ENCODE measurements around the gene TMEM266.

DNA sequence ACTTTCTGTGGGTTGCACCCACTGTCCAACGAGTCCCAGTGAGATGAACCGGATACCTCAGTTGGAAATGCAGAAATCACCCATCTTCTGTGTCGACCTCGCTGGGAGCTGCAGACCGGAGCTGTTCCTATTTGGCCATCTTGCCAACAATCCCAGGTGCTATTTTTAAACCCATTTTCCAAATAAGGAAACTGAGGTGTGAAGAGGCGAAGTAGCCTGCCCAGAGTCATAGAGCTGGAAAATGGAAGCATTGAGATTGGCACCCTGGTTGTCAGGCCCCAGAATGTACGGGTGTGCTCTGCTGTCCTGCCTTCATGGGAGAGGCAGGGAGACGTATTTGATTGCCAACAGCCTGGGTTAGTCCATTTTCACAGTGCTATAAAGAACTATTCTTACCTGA lies 39.6 kb downstream of the TMEM266 start:
- TF ChIP-seq POLR2AphosphoS5 (IDR thresholded peaks at IDR 0.05; ENCODE audit: borderline replicate concordance, low read depth, low read length) (no peak), EZH2 (IDR thresholded peaks at IDR 0.05) (no peak), FOXP2 (optimal IDR thresholded peaks at IDR 0.05; ENCODE audit: control extremely low read depth, extremely low read length, insufficient read depth) (no peak)
